Measurements from ENCODE around the gene ORMDL2.

DNA sequence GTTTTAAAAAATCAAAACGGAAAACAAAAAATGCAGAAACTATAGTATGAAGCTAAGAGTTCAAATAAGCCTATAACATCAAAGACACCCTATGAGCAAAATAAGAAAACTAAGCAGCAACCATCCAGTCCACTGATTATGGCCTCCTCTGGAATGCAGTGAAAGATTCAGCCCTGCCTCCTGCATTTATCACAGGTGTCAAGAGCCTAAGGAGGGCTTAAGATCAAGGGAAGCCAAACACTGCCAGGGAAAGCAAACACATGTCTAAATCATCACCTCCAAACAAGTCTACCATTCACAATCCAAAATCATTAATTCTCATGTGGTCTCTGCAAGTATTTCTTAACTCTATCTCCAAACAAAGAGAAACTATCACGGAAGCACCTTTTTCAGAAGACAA lies 28.7 kb upstream of the ORMDL2 start:
- no peak for TF ChIP-seq EZH2phosphoT487 (IDR thresholded peaks at IDR 0.05; ENCODE audit: low read length)
- TF ChIP-seq, protein P1, sequence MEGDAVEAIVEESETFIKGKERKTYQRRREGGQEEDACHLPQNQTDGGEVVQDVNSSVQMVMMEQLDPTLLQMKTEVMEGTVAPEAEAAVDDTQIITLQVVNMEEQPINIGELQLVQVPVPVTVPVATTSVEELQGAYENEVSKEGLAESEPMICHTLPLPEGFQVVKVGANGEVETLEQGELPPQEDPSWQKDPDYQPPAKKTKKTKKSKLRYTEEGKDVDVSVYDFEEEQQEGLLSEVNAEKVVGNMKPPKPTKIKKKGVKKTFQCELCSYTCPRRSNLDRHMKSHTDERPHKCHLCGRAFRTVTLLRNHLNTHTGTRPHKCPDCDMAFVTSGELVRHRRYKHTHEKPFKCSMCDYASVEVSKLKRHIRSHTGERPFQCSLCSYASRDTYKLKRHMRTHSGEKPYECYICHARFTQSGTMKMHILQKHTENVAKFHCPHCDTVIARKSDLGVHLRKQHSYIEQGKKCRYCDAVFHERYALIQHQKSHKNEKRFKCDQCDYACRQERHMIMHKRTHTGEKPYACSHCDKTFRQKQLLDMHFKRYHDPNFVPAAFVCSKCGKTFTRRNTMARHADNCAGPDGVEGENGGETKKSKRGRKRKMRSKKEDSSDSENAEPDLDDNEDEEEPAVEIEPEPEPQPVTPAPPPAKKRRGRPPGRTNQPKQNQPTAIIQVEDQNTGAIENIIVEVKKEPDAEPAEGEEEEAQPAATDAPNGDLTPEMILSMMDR (IDR thresholded peaks at IDR 0.05; ENCODE audit: low read length), result no peak
